ENCODE measurements around the gene GALNT17. TPM values are rescaled to one million over a fixed set of nuclear protein-coding genes. Genes with fewer than 3 reads are reported as not detected.
A peak's percentile ranks its signal among the peaks of the same experiment; 100 is the strongest.

GALNT17 gene
- total RNA-seq, 1 donor from 2014 or later = 6.0 TPM

DNA sequence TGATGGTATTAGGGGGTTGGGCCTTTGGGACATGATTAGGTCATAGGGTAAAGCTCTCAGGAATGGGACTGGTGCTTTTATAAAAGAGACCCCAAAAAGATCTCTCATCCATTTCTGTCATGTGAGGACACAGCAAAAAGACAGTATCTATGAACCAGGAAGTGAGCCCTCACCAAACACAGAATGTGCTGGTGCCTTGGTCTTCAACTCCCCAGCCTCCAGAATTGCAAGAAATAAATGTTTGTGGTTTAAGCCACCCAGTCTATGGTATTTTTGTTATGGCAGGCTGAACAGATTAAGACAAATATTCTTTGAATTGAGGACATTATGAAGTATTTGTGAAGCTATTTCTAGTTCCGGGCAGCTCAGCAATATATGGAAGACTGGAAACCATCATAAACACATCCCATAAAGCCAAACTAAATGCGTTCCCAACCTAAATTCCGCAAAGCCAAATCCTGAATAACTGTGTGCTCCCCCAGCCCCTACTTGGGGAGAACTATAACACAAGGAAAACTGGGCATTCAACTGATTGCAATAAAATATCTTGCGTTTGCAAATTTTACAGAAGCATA is 153.7 kb downstream of the GALNT17 start:
- DNase-seq (ENCODE audit: low spot score) = no peak

DNA sequence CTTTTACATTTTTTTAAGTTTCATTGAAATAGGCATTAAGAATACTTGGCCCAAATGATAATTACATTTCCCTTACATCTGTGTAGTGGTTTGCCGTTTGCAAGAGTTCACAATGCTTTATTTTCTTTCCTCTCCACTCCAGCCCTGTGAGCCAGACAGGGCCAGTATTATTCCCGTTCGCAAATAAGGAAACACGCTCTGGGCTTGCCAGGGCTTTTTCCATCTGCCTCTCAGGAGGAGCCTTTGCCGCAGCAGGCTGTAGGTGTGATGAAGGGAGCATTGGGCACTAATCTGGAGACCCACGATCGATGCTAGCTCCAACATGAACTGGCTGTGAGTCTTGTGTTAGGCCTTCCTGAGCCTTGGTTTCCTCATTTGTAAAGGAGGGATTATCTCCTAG is 154.4 kb downstream of the GALNT17 start:
- DNase-seq (ENCODE audit: low spot score) = no peak

DNA sequence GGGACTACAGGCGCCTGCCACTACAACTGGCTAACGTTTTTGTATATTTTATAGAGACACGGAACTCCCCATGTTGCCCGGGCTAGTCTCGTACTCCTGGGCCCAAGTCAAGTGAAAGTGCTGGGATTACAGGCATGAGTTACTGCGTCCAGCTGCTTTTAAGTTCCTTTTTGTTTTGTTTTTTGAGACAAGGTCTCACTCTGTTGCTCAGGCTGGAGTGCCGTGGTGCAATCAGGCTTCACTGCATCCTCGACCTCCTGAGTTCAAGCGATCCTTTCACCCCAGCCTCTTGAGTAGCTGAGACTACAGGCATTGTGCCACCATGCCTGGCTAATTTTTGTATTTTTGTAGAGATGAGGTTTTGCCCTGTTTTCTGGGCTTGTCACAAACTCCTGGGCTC is 155.0 kb downstream of the GALNT17 start:
- no peak for DNase-seq (ENCODE audit: low spot score)

DNA sequence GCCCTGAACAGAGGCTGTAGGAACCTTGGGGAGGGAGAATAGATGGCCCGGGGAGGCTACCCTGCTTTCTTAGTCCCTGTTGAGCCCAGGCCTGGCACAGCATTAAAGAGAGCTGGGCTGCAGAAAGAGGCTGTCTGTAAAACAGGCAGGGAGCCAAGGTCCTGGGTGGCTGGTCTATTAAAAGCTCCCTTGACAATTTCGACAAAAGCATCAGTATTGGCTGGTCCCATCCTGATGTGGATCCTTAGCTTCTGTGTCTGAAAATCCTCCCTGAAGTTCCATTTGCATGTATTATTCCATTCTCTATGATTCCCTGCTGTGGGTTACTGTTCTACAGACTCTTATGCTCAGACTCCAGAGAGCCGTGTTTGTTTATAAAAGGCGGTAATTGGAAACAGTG is 158.5 kb downstream of the GALNT17 start:
- DNase-seq (ENCODE audit: low spot score) = no peak

DNA sequence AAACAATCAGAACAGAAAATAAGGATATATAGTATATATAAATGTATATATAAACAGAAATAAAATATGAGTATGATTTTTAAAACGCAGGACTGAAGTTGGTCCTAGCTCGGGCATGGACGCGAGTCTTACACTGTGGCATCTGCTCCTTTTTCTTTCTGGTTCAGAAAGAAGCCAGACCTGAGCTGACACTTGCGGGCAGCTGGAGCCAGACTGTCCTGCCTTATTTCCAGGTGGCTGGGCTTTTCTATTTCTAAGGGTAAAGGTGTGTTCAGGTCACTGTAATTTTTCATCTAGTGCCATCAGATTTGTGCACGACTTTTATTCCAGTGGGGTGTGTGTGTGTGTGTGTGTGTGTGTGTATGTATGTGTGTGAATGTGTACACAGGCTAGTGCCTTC is 166.4 kb downstream of the GALNT17 start:
- DNase-seq (ENCODE audit: low spot score) = no peak

DNA sequence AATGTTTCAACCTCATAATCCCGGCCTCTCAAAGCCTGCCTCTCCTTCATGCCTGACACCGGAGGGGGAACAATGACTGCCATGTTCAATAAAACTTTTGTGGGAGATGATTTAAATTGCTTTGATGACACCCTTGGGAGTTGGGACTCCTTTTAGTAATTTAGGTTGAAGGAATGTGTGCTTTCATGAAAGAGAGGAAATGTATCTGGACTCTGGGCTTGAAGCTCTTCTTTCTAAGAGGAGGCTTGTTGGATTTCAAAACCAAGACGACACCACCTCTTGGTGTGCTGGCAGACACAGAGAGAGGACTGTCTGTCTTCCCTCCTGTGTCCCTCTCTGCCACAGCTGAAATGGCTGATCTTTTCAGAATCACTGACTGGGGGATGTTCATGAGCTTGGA is 168.1 kb downstream of the GALNT17 start:
- DNase-seq (ENCODE audit: low spot score) = no peak

DNA sequence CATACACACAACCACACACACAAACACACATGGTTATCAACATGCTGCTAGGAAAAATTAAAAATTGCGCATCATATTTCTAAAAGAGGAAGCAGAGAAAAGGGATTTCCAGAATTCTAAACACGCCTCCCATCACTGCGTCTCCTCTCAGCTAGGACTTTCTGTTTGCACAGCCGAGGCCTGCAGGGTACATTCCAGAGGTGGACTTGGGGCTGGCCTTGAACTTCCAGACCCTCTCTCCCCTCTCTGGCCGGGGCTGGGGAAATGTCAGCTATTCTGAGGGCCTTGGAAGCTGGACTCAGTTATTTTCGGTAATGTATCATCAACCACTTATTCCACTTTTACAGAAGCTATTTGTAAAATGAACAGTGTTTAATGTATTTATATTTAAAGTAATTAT is 168.7 kb downstream of the GALNT17 start:
- DNase-seq (ENCODE audit: low spot score) = no peak

DNA sequence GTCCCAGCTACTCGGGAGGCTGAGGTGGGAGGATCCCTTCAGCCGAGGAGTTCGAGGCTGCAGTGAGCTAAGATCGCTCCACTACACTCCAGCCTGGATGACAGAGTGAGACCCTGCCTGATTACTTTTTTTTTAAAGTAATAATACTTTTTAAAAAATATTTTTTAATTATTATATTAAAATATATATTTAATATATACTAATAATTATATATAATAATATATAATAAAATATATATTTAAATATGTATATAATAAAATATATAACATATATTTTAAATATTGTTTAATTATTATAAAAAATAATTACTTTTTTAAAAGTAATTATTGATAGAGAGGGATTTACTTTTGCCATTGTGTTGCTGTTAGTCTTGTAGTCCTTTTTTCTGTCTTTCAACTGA is 169.2 kb downstream of the GALNT17 start:
- no peak for DNase-seq (ENCODE audit: low spot score)

DNA sequence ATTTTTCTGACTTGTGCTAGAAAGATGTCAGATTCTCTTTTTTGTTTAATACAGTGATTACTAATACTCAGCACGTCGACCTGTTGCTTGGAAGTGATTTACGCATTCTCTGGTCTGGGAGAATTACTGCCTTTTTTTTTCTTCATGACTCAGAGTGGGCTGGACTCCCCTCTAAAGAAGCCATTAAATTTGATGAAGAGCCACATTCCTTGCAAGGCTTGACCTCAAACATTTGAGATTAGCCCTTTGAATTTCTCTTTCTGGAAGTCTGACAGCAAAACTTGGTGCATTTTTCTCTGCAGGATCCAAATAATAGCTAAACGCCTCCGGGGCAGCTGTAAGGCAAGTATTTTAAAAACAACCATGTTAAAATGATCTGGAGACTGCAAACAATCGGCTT is 171.6 kb downstream of the GALNT17 start:
- no peak for DNase-seq (ENCODE audit: low spot score)

DNA sequence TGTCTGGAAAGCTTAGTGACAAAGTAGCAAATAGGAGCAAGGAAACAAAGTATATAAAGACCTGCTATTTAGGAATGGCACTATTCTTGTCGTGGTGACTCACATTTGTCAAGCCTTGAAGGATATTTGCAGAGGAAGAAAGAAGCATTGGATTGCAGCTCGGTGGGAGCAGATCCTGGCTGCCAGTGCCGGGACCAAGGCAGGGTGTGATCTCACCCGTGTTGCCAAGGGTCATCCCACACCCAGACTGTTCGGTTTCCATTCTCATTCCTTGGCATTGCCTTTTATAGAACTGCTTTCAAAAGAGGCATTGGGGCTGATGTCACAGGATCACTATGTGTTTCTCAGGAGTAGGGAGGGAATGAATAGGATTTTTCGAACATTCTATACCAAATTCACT is 176.2 kb downstream of the GALNT17 start:
- DNase-seq (ENCODE audit: low spot score) = peak; percentile 50

DNA sequence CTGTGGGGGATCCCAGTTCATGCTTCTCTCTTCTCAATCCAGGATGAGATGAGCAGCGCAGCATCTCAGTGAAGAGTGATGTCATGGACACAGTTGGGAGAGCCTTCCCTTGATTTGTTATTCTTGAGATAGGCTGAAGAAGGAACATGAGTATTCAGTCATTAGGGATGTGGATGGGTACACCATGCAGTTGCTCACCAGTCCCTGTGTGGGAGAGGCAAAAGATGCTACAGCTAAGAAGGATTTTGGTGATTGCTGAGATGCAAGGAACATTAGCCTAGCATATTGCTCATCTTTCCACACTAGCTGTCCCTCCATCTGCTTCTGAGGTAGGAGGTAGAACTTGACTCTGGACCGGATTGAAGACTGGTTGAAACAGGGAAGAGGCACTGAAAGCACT is 179.6 kb downstream of the GALNT17 start:
- DNase-seq (ENCODE audit: low spot score) = no peak

DNA sequence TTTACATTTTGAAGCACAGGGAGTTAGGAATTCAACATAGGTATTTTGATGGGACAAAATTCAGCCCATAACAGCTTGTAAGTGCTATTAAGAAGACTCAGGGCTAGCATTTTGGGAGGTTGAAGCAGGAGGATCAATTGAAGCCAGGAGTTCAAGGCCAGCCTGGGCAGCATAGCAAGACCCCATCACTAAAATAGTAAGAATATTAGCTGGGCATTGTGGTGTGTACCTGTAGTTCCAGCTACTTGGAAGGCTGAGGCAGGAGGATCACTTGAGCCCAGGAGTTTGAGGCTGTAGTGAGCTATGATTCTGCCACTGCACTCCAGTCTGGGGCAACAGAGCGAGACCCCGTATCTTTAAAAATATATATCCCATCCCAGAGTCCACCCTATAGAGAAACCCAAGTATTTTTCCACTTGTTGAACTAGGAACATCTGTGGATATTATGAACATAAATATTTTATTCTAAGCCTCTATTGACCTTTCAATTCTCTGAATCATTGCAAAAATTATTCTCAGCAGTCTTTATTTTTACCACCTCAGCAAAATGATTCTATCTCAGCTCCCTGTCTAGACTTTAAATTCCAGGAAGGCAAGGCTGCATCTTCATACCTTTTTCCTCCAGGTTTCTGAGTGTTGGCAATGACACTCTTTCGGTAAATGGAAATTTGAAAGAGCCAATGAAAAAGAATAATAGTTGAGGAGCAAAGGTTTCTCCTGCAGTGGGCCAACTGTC is 181.0 kb downstream of the GALNT17 start:
- no peak for DNase-seq (ENCODE audit: low spot score)

DNA sequence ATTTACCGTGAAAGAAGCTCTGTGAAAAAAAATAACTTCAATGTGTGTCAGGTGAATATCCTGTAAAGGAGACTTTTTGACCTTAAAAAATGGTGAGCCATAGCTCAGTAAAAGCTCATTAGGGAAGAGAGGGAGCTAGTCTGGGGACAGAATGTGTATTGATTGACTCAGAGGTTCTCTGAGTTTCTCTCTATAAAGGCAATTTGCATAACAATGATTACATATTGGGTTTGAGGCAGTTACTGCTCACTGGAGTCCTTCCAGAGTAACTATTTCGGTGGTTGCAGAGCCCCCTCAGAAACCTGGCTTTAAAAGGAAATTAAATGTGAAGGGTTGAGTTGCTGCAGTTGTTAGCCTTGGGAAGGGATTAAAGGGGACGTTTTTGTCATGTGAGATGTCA is 181.6 kb downstream of the GALNT17 start:
- no peak for DNase-seq (ENCODE audit: low spot score)

DNA sequence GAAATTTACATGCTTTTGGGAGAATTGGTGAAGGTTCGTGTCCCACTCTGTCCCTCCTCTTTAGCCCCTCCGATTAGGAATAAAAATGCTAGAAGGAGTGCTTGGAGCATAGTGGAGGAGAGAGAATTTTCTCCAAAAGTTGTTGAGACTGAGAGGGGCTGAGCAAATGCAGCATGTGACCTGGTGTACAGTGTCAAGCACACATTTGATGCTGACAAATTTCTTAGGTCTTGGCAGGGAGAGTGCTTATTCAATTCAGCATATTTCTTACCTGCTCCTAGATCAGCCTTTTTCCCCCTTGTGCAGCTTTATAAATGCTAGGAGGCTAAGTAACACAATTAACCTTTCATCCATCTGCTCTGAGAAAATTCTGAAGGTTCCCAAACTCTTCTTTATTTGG is 189.0 kb downstream of the GALNT17 start:
- no peak for DNase-seq (ENCODE audit: low spot score)

DNA sequence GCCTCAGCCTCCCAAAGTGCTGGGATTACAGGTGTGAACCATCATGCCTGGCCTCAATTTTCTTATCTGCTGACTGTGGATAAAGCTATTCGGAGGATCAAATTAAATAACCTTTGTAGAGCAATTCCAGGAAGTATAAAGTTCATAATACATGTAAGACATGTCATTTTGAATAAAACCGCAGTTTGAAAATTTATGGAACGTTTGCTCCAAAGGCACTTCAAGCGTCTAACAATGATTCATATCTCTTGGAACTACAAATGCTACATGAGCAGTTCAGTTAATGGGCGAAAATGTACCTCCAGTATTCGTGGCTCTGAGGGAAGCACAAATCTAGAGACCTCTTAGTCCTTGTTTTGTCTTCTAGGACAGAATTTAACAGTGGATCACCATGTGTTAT is 190.3 kb downstream of the GALNT17 start:
- DNase-seq (ENCODE audit: low spot score) = no peak

DNA sequence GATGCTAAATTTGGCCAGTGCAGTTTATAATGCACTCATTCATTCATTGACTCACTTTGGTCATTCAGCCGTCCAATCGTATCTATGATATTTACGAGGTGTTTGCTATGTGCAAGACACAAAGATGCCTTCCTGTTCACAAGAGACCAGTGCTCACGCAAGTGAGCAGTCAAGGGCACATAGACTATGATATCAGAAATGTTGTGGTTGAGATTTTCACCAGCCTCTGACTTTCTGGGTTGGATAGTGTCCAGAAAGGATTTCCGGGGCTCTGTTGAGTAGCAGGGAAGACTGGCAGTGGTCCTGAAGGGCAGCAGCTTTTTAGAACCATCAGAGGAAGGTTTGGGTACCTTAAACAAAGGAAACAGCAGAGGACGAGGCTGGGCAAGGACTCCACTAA is 191.8 kb downstream of the GALNT17 start:
- no peak for DNase-seq (ENCODE audit: low spot score)

DNA sequence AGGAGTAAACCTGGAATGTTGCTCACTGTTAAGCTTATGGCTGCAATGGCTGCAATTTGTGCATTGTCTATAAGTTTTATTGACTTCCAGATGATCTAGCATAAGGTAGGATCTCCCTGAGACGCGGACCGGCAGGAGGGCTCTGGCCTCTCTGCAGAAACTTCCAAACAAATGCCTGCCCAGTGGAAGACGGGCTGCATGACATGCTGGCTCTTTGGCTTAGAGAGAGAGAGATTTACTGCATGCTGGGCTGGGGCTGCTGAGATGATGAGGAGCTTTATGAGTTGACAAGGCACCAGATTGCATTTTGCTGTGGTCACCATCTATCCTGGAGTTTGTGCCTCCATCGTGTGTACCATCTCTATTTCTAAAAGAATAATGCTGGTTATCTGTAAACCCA is 193.2 kb downstream of the GALNT17 start:
- no peak for DNase-seq (ENCODE audit: low spot score)

DNA sequence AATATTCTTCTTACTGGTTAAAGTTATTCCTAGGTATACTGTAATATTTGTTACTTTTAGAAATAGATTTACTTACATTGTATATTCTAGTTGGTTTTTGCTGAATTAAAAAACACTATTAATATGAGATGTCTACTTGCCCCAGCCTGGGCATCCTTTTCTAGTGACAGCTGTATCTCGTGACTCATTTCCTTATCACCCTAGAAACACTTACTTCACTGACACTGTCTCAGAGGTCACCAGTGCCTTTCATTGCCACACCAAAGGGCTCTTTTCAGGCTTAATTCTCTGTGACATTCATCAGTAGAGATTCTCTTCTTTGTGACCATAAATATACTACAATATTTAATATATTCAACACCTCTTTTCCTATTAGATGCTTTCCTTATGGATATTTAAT is 194.7 kb downstream of the GALNT17 start:
- DNase-seq (ENCODE audit: low spot score) = no peak

DNA sequence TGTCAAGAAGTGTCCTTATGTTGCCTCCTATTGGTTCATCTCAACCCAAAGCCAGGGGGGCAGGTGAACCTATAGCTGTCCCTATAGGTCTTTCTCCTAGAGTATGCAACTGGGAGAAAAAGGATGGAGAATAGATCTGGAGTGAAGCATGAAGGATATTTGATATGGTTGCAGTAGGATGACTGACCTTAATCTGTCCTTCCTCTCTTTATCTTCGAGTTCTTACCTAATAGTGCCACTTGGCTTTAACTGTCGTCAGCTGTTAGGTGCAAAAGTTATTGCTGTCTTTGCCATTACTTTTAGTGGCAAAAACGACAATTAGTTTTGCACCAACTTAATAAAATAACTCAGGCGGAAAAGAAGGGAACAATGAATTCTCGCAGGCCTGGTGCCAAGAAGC is 196.0 kb downstream of the GALNT17 start:
- DNase-seq (ENCODE audit: low spot score) = no peak

DNA sequence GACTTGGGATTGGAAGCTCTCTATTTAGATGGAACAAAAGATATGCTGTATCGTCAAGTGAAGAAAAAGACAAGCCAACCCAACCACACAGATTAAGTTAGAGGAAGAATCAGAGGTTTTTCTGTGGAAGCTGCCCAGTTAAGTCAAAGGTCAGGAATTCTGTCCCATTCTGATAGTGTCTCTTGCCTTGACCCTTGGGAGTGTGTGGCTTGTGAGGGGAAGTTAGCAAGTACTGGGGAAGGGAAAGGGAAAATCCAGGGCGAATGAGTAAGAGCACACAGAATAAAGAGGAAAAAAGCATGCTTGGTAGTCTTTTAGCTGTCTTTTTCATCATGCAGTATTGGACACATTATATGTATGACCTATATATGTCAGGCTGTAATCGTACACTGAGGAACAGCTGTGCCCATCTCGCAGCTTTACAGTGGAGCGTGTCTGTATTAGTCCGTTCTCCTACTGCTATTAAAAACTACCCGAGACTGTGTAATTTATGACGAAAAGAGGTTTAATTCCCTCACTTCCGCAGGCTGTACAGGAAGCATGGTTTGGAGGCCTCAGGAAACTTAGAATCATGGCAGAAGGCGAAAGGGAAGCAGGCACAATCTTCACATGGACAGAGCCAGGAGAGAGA is 197.2 kb downstream of the GALNT17 start:
- no peak for DNase-seq (ENCODE audit: low spot score)

DNA sequence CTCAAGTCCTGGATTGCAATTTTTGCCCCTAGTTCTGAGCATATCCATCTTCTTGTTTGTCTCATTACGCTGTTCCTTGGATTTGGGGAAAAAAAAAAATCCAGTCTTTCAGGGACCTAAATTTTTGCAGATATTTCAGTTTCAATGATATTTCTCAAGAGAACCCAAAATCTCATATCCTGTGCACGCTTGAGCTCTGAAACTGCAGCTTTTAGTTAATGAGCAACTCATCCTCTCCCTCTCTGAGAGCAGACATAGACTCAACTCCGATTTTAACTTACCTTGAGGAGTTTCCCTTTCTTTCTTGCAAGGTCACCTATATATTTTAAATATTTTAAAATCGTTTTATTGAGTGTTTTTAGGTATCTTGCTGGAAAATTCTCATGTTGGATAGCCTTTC is 200.3 kb downstream of the GALNT17 start:
- no peak for DNase-seq (ENCODE audit: low spot score)

DNA sequence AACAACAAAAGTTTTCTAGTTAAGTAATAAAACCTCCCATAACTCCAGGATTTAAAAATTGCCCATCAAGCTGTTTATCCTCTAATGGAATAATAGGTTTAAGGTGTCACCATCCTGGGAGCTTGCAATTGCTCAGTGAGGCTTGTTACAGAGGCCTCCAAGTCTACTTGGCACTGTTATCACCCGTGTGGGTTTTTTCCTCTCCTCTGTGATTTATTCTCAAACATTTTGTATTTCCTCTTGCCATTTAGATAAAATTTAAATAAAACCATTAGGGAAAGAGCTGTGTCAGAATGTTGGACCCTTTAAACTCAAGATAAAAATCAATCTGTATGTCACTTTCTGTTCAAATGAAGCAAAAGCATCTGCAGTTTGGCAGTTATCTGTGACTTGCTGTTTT is 202.6 kb downstream of the GALNT17 start:
- no peak for DNase-seq (ENCODE audit: low spot score)

DNA sequence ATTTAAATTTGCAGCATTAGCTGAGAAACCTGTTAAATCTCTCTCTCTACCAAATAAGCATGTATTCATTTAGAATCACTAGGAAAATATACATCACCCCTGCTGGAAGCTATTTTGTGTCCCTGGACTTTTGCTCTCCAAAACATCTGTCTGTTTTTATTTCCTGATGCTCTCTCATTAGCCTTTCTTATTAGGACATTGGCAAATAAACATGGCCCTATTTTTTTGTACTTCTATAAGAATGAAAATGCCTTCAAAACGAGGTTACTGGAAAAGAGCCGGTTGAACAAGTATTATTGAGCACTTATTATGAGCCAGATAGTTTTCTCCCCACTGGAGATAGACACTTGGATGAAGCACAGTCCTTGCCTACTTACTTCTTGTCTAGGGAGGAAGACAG is 206.9 kb downstream of the GALNT17 start:
- no peak for DNase-seq (ENCODE audit: low spot score)

DNA sequence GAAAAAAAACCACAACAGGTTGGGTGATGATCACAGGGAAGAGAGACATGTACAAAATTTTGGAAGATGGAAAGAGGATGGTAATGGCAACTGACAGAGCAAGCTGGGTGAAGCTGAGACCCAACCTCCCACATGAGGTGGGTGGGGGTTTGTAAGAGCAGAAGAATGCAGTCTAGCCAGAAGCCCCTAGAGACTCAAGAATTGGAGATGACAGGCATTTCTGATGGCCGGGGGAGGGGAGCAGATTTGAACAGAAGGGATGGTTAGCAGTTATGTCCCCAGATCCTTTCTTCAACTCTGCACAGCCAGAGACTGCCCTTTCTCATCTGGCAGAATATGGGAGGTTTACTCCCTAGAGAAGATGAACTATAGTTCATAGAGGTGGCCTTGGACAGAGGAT is 208.0 kb downstream of the GALNT17 start:
- no peak for DNase-seq (ENCODE audit: low spot score)
